ENCODE data around the gene ANTKMT.
A peak's percentile ranks its signal among the peaks of the same experiment; 100 is the strongest.

ANTKMT gene

DNA sequence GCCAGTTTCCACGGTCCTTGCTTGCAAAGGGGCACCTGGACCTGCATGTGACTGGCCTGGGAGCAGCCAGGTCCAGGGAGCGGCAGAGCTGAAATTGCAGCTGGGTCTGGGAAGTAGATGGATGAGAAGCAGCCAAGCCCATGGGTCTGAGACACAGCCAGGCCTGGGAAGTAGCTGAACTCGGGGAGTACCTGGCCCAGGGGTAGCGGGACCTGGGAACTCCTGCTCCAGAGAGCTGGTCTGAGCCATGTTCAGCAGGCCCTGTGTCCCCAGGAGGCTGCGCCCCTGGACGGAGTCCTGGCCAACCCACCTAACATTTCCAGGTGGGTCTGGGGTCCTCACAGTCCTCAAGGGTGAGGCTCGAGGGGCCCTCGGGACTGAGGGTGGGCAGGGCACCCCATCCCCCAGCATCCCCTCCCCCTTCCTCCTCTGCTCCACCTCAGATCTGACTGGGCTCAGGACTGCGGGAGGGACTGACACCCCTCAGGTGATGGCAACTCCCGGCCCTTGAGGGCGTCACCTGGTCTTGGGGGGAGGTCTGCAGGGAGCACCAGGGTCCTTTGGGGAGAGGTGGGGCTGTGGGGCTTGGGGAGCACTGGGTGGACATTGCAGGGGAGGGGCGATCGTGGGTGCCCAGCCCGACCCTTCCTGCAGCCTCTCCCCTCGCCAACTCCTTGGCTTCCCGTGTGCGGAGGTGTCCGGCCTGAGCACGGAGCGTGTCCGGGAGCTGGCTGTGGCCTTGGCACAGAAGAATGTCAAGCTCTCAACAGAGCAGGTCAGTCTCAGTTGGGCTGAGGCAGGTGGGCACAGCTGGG, 42.6 kb downstream of the ANTKMT start:
- DNase-seq (ENCODE audit: low read depth, low spot score) = no peak

DNA sequence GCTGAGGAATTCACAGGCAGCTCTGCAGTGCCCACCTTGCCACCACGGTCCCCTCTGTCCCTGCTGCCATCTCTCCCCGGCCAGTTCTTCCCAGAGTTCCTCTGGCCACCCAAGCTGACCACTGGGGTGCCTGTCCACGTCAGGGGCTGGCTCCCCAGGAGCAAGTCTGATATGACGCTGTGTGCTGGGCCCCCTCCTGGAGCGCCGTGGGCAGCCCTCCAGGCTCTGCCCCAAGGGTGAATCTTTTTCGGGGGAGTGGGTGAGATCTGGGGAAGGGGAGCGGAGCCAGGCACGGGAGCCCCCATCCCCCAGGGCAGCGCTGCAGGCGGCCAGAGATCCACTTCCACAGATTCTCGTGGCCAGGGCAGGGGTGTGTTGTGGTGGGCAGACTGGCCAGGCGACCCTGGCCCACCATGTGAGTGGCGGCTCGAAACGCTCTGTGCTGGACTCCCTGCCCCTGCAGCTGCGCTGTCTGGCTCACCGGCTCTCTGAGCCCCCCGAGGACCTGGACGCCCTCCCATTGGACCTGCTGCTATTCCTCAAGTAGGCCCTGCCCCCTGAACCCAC, 43.3 kb downstream of the ANTKMT start:
- DNase-seq (ENCODE audit: low read depth, low spot score) = no peak

DNA sequence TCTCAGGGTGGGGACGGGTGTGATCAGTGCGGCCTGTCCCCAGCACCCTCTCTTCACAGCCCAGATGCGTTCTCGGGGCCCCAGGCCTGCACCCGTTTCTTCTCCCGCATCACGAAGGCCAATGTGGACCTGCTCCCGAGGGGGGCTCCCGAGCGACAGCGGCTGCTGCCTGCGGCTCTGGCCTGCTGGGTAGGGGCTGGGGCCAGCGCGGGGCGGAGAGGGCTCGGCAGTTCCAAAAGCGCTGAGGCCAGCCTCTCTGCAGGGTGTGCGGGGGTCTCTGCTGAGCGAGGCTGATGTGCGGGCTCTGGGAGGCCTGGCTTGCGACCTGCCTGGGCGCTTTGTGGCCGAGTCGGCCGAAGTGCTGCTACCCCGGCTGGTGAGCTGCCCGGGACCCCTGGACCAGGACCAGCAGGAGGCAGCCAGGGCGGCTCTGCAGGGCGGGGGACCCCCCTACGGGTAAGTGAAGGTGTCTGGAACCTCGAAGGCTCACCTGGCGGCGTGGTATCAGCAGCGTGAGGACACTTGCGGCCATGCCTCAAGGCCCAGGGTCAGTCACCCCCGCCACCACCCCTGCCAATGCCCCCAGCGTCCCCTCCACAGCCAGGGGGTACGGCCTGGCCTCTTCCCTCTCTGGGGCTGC, 44.0 kb downstream of the ANTKMT start:
- no peak for DNase-seq (ENCODE audit: low read depth, low spot score)

DNA sequence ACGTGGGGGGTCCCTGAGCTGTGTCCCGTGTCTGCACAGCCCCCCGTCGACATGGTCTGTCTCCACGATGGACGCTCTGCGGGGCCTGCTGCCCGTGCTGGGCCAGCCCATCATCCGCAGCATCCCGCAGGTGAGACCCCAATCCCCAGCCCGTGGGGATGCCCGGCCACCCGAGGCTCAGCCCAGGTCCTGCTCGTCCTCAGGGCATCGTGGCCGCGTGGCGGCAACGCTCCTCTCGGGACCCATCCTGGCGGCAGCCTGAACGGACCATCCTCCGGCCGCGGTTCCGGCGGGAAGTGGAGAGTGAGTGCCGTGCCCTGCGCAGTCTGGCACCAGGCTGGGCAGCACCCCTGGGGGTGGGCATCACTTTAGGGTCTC, 44.5 kb downstream of the ANTKMT start:
- DNase-seq (ENCODE audit: low read depth, low spot score) = no peak

DNA sequence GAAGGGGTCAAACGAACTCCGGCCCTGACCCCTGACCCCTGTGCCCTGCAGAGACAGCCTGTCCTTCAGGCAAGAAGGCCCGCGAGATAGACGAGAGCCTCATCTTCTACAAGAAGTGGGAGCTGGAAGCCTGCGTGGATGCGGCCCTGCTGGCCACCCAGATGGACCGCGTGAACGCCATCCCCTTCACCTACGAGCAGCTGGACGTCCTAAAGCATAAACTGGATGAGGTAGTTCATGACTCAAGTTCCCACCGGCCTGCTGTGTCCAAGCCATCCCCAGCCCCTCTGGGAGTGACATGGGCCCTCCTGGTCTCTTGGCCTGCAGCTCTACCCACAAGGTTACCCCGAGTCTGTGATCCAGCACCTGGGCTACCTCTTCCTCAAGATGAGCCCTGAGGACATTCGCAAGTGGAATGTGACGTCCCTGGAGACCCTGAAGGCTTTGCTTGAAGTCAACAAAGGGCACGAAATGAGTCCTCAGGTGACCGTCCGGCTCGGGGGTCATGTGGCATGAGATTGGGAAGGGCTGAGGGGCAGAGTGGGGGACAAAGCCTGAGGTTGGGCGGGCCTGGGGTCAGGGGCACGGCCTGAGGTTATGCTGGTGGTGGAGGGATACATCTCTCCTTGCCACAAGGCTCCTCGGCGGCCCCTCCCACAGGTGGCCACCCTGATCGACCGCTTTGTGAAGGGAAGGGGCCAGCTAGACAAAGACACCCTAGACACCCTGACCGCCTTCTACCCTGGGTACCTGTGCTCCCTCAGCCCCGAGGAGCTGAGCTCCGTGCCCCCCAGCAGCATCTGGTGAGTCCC, 45.3 kb downstream of the ANTKMT start:
- DNase-seq (ENCODE audit: low read depth, low spot score) = no peak

DNA sequence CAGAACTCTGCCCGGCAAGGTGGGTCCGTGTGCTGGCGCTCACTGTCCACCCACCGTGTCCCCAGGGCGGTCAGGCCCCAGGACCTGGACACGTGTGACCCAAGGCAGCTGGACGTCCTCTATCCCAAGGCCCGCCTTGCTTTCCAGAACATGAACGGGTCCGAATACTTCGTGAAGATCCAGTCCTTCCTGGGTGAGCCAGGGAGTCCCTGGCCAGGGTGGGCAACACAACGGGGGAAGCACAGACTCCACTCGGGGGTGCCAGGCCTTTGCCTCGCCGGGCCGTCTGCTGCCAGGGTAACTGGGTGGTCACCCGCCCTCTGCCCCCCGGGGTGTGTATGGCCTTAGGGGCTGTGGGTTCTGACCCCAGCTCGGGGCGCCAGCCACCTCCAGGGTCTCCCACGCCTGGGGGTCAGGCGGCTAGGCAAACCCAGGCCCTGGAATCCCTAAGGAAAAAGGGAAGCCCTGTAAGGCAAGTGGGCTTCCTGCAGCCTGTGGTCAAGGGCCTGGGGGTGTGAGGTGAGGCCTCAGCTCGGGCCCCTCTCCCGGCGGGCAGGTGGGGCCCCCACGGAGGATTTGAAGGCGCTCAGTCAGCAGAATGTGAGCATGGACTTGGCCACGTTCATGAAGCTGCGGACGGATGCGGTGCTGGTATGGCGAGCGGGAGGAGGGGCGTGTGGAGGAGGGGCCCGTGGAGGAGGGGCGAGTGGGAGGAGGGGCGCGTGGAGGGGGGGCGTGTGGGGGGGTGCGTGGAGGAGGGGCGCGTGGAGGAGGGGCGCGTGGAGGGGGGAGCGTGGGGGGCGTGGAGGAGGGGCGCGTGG, 46.1 kb downstream of the ANTKMT start:
- DNase-seq (ENCODE audit: low read depth, low spot score) = no peak

DNA sequence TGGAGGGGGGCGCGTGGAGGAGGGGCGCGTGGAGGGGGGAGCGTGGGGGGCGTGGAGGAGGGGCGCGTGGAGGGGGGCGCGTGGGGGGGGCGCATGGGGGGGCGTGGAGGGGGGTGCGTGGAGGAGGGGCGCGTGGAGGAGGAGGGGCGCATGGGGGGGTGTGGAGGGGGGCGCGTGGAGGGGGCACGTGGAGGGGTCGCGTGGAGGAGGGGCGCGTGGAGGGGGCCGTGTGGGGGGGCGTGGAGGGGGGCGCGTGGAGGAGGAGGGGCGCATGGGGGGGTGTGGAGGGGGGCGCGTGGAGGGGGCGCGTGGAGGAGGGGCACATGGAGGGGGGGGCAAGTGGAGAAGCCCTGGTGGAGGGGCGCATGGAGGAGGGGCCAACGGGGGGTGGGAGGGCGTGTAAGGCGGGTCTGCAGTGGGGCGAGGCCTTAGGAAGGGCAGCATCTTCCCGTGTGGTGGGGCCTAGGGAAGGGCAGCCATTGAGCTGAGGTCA, 46.8 kb downstream of the ANTKMT start:
- no peak for DNase-seq (ENCODE audit: low read depth, low spot score)

DNA sequence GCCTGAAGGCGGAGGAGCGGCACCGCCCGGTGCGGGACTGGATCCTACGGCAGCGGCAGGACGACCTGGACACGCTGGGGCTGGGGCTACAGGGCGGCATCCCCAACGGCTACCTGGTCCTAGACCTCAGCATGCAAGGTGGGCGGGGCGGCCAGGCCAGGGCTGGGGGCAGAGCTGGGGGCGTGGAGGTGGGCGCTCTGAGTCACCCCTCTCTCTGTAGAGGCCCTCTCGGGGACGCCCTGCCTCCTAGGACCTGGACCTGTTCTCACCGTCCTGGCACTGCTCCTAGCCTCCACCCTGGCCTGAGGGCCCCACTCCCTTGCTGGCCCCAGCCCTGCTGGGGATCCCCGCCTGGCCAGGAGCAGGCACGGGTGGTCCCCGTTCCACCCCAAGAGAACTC, 47.5 kb downstream of the ANTKMT start:
- no peak for DNase-seq (ENCODE audit: low read depth, low spot score)

DNA sequence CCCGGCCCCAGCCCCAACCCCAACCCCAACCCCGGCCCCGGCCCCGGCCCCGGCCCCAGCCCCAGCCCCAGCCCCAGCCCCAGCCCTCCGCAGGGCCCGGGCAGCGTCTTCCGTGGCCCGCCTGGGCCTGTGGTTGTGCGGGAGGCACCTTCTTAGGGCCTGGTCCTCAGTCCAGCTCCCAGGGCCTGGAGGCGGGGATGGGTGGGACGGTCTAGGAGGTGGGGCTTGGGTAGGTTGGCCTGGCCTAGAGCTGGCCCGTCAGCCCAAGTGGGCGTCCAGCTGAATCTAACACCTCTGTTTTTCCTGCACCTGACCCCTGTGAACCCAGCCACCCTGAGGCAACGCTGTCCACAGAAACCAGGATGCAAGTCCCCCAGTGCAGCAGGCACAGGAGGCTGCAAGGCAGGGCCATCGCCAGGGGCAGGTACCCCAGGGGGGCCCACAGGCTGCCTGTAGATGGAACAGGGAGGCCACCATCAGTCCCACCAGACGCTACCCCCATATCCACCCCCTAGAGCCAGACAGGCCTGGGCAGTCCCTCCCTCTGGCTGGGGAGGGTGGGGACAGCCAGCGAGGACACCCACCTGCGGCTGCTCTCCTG, 48.3 kb downstream of the ANTKMT start:
- peak; percentile 48 for DNase-seq (ENCODE audit: low read depth, low spot score)

DNA sequence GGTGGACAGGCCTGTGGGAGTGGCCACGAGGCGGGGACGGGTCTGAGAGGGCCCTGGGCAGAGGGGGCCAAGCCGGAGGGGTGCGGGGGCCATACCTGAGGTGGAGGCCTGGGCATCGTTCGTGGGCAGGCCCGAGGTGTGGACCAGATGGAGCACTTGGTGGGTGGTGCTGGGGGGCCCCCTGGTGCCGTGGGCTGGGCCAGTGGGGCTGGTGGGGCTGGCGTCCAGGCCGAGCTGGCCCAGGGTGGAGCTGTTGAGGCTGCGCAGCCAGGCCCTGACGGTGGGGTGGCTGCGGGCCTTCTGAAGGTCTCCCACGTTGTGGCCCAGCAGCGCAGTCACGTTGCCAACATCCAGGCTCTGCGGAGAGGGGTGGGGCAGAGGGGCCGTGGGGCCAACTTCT, 49.0 kb downstream of the ANTKMT start:
- DNase-seq (ENCODE audit: low read depth, low spot score) = no peak

DNA sequence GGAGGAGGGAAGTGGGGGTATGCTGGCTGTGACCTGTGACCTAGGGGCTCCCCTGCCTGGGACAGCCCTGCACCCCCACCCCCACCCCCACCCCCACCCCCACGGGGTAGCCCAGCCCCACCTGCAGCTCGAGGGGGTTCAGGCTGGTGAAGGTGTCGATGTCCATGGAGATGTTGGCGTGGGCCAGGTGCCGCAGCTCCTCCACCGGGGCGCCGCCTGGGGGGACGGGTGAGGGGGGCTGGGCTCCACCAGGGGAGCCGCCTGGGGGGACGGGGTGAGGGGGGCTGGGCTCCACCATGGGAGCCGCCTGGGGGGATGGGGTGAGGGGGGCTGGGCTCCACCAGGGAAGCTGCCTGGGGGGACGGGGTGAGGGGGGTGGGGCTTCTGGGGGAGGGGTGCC, 49.5 kb downstream of the ANTKMT start:
- no peak for DNase-seq (ENCODE audit: low read depth, low spot score)
